Lower leg skin (tissue), 3 donors: ENCODE results near the gene ZNF420.

Experiments
- POLR2A ChIP-seq, 2 donors: fragments of 450-650 bp; IDR thresholded peaks; one replicate each; pipeline ENCODE4 v1.6.1; 2016 to 2017; ENCODE audit warnings: antibody characterized with exemption in 2 of 2, mild to moderate bottlenecking in 1 of 2, moderate library complexity in 1 of 2
- TF ChIP-seq, protein P1 (sequence below), 3 donors: fragments of 450-650 bp; IDR thresholded peaks; one replicate each; pipeline ENCODE4 v1.5.1; 2016; ENCODE audit warnings: antibody characterized with exemption in 3 of 3, mild to moderate bottlenecking in 3 of 3, moderate library complexity in 2 of 3

DNA sequence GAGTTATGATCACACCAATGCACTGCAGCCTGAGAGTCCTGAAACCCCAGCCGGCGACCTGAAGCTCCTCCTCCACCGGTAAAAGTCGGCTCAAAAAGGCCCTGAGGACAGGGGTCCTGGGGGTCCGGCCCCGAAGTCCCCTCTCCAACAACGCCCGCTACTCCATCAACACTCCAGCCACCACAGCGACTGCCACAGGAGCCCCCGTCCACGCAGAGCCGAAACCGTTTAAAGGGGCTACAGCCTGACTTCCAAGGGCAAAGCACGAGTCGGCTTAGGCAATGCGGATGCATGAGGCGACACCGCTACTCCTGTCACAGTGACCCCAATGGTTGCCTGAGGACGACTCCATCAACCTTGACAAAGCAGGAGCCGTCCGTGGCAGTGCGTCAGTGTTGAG lies 22.9 kb upstream of the ZNF420 start:
- TF ChIP-seq, protein P1, sequence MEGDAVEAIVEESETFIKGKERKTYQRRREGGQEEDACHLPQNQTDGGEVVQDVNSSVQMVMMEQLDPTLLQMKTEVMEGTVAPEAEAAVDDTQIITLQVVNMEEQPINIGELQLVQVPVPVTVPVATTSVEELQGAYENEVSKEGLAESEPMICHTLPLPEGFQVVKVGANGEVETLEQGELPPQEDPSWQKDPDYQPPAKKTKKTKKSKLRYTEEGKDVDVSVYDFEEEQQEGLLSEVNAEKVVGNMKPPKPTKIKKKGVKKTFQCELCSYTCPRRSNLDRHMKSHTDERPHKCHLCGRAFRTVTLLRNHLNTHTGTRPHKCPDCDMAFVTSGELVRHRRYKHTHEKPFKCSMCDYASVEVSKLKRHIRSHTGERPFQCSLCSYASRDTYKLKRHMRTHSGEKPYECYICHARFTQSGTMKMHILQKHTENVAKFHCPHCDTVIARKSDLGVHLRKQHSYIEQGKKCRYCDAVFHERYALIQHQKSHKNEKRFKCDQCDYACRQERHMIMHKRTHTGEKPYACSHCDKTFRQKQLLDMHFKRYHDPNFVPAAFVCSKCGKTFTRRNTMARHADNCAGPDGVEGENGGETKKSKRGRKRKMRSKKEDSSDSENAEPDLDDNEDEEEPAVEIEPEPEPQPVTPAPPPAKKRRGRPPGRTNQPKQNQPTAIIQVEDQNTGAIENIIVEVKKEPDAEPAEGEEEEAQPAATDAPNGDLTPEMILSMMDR (IDR thresholded peaks at IDR 0.05), result no peak
- no peak for TF ChIP-seq POLR2A (IDR thresholded peaks at IDR 0.05)
